ENCODE data around the gene FOXO6.

FOXO6 gene

DNA sequence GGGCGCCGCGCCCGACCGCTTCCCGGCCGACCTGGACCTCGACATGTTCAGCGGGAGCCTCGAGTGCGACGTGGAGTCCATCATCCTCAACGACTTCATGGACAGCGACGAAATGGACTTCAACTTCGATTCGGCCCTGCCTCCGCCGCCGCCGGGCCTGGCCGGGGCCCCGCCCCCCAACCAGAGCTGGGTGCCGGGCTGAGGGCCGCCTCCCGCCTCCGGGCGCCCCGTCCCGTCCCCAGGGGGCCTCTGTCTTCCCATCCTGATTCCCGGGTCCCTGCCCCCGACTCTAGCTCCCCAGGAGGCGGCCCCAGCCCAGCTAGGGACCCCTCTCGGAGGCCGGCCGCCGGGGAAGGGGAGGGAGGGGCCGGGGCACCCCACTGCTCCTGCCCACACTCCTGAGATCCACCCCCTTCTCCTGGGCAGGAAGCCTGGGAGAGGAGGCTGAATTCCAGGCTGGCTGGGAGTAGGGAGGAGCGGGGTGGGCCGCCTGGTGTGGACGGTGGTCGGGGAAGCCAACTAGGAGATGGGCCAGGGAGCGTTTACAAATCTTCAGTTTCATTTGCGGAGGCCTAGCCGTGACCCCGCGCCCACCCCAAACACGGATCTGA is 21.4 kb downstream of the FOXO6 start:
- no peak overlapping the region for H3K4me2 ChIP-seq (ENCODE audit: low read length)
- no peaks in the 10 kb centered on the region for H3K36me3 ChIP-seq (ENCODE audit: insufficient read depth, low read length)
- H3K27me3 ChIP-seq (ENCODE audit: insufficient read depth, low read length) = no peaks in the 10 kb centered on the region
- H3K79me2 ChIP-seq (ENCODE audit: insufficient read depth, low read length) = no peaks in the 10 kb centered on the region
- no peaks in the 10 kb centered on the region for H3K9me2 ChIP-seq (ENCODE audit: low read depth, low read length)
- no peak overlapping the region for H2AFZ ChIP-seq (ENCODE audit: low read length)
- H3K27ac ChIP-seq (ENCODE audit: low read depth, low read length, poor library complexity, severe bottlenecking) = no peak overlapping the region
- no peaks in the 10 kb centered on the region for H4K20me1 ChIP-seq (ENCODE audit: insufficient read depth, low read length)
- no peak overlapping the region for H3K9ac ChIP-seq (ENCODE audit: low read length)
- H3K9me3 ChIP-seq (ENCODE audit: low read length) = no peaks in the 10 kb centered on the region
- H3F3A ChIP-seq (ENCODE audit: insufficient read depth, low read length) = no peaks in the 10 kb centered on the region
- no peak for TF ChIP-seq EZH2 (IDR thresholded peaks at IDR 0.05; ENCODE audit: borderline replicate concordance, low read length)
- TF ChIP-seq, protein P1, sequence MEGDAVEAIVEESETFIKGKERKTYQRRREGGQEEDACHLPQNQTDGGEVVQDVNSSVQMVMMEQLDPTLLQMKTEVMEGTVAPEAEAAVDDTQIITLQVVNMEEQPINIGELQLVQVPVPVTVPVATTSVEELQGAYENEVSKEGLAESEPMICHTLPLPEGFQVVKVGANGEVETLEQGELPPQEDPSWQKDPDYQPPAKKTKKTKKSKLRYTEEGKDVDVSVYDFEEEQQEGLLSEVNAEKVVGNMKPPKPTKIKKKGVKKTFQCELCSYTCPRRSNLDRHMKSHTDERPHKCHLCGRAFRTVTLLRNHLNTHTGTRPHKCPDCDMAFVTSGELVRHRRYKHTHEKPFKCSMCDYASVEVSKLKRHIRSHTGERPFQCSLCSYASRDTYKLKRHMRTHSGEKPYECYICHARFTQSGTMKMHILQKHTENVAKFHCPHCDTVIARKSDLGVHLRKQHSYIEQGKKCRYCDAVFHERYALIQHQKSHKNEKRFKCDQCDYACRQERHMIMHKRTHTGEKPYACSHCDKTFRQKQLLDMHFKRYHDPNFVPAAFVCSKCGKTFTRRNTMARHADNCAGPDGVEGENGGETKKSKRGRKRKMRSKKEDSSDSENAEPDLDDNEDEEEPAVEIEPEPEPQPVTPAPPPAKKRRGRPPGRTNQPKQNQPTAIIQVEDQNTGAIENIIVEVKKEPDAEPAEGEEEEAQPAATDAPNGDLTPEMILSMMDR (IDR thresholded peaks at IDR 0.05; ENCODE audit: low read length) = no peak
- H3K4me3 ChIP-seq (ENCODE audit: low read depth, low read length, poor library complexity, severe bottlenecking) = no peak overlapping the region
- no peaks in the 10 kb centered on the region for H3K4me1 ChIP-seq (ENCODE audit: insufficient read depth, low read length, severe bottlenecking)

DNA sequence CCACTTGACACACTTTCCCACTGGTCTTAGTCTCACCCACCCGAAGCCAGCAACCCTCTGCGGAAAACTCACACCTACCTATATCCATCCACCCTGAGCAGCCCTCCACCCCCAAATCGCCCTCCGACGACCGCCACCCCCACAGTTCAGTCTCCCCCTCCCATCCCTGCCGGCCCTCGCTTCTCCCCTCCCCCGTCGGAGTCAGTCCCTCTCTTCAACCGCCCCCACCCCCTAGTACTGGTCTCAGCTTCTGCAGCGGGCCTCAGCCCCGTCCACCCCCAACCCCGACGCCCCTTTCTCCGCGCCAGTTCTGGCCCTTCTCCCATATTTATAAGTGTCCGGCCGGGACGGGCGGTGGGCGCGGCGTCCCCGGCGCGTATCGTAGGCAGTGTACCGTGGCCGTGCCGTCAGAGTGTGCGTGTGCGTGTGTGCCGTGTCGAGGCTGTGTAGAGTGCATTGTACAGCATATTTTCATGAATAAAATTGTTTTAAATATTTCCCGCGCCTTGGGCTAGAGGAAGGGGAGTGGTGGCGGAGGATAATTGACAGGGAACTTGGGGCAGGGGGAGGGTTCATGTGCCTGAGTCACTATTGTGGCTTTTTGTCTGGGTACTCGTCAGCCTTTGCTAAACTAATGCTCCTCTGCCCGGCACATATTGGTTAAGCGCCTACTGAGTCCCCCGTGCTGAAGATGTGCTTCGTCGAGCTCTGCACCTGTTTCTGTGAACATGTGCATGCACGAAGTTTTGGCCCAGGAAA is 22.0 kb downstream of the FOXO6 start:
- no peaks in the 10 kb centered on the region for H3K9me2 ChIP-seq (ENCODE audit: low read depth, low read length)
- H3F3A ChIP-seq (ENCODE audit: insufficient read depth, low read length) = no peaks in the 10 kb centered on the region
- H3K27me3 ChIP-seq (ENCODE audit: insufficient read depth, low read length) = no peaks in the 10 kb centered on the region
- H3K79me2 ChIP-seq (ENCODE audit: insufficient read depth, low read length) = no peaks in the 10 kb centered on the region
- no peaks in the 10 kb centered on the region for H4K20me1 ChIP-seq (ENCODE audit: insufficient read depth, low read length)
- no peaks in the 10 kb centered on the region for H3K9me3 ChIP-seq (ENCODE audit: low read length)
- no peaks in the 10 kb centered on the region for H3K4me1 ChIP-seq (ENCODE audit: insufficient read depth, low read length, severe bottlenecking)
- no peak overlapping the region for H3K27ac ChIP-seq (ENCODE audit: low read depth, low read length, poor library complexity, severe bottlenecking)
- no peak overlapping the region for H3K9ac ChIP-seq (ENCODE audit: low read length)
- no peaks in the 10 kb centered on the region for H3K36me3 ChIP-seq (ENCODE audit: insufficient read depth, low read length)
- no peak overlapping the region for H3K4me3 ChIP-seq (ENCODE audit: low read depth, low read length, poor library complexity, severe bottlenecking)
- no peak overlapping the region for H2AFZ ChIP-seq (ENCODE audit: low read length)
- H3K4me2 ChIP-seq (ENCODE audit: low read length) = no peak overlapping the region
- TF ChIP-seq EZH2 (IDR thresholded peaks at IDR 0.05; ENCODE audit: borderline replicate concordance, low read length) = no peak
- TF ChIP-seq, protein P1 (IDR thresholded peaks at IDR 0.05; ENCODE audit: low read length) = no peak

DNA sequence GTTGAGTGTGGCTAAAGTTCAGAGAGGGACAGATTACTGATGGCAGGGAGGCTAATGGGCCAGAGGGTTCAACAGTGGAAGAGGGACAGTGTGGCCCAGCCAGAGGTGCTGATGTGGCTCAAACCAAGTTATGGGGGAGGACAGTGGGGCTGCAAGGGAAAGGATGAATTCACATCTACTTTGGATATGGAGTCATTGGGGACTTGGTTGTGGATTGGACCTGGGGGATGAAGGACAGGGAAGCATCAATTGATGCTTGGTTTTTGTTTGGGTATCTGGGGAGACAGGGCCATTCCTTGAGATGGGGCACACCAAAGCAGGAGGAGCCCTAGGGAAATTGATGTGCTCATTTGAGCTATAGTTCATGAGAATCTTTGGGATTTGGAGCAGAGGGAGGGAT is 23.3 kb downstream of the FOXO6 start:
- no peak overlapping the region for H3K4me3 ChIP-seq (ENCODE audit: low read depth, low read length, poor library complexity, severe bottlenecking)
- no peaks in the 10 kb centered on the region for H3K9me2 ChIP-seq (ENCODE audit: low read depth, low read length)
- H3K27ac ChIP-seq (ENCODE audit: low read depth, low read length, poor library complexity, severe bottlenecking) = no peak overlapping the region
- no peak overlapping the region for H2AFZ ChIP-seq (ENCODE audit: low read length)
- no peaks in the 10 kb centered on the region for H3K4me1 ChIP-seq (ENCODE audit: insufficient read depth, low read length, severe bottlenecking)
- H3K27me3 ChIP-seq (ENCODE audit: insufficient read depth, low read length) = no peaks in the 10 kb centered on the region
- no peak overlapping the region for H3K9ac ChIP-seq (ENCODE audit: low read length)
- no peak for TF ChIP-seq EZH2 (IDR thresholded peaks at IDR 0.05; ENCODE audit: borderline replicate concordance, low read length)
- TF ChIP-seq, protein P1 (IDR thresholded peaks at IDR 0.05; ENCODE audit: low read length) = no peak
- no peaks in the 10 kb centered on the region for H3F3A ChIP-seq (ENCODE audit: insufficient read depth, low read length)
- no peaks in the 10 kb centered on the region for H3K36me3 ChIP-seq (ENCODE audit: insufficient read depth, low read length)
- H3K4me2 ChIP-seq (ENCODE audit: low read length) = no peak overlapping the region
- no peaks in the 10 kb centered on the region for H3K9me3 ChIP-seq (ENCODE audit: low read length)
- H4K20me1 ChIP-seq (ENCODE audit: insufficient read depth, low read length) = no peaks in the 10 kb centered on the region
- H3K79me2 ChIP-seq (ENCODE audit: insufficient read depth, low read length) = no peaks in the 10 kb centered on the region
